Caco-2 (cell line): ENCODE measurements around the gene CHCHD6. TPM values are rescaled to one million over a fixed set of nuclear protein-coding genes. Genes with fewer than 3 reads are reported as not detected.

Source experiments
- BruUV-seq: library from RNA; stranded (reverse); fragments of 400-500 nt; replicated peaks from 2 replicates; lab custom pipeline; 2021; lab: Mats Ljungman, UMichigan
- CTCF ChIA-PET: fragments of 300-600 bp; sonication (Branson Sonifier 250); formaldehyde crosslinking; loops from one replicate; lab custom pipeline; 2022; ENCODE audit warnings: antibody characterized with exemption; lab: Charles Lee
- POLR2A ChIA-PET: fragments of 300-600 bp; sonication (Branson Sonifier 250); formaldehyde crosslinking; loops from one replicate; lab custom pipeline; 2022; ENCODE audit warnings: antibody characterized with exemption; lab: Charles Lee
- DNase-seq, 2 experiments: peaks; one replicate each; pipeline versions ENCODE4 v3.0.0 to v3.0.0-alpha.2; 2020 to 2022
- H3K27me3 ChIP-seq: replicated peaks from 2 replicates; pipeline ENCODE4 v1.6.0; 2011; ENCODE audit warnings: low read length; ENCODE audit not compliant: control insufficient read depth, insufficient read depth
- H3K36me3 ChIP-seq: 2 replicates; pipeline ENCODE4 v1.5.1; 2011; ENCODE audit warnings: low read length; ENCODE audit not compliant: control insufficient read depth, insufficient read depth
- H3K4me1 ChIP-seq: fragments of 250-450 bp; sonication (Bioruptor Pico); 2 replicates; pipeline ENCODE4 v1.5.1; 2020; ENCODE audit warnings: mild to moderate bottlenecking
- H3K4me3 ChIP-seq: 2 replicates; pipeline ENCODE4 v1.5.1; 2011; ENCODE audit warnings: low read depth, mild to moderate bottlenecking, control low read depth, low read length
- H3K9me3 ChIP-seq: fragments of 250-450 bp; sonication (Bioruptor Pico); 2 replicates; pipeline ENCODE4 v1.5.1; 2020; ENCODE audit warnings: mild to moderate bottlenecking, moderate library complexity
- H3K27ac Mint-ChIP-seq: one replicate; pipeline ENCODE4 v1.8.0; 2022; ENCODE audit warnings: mixed read lengths; ENCODE audit not compliant: unreplicated experiment
- H3K27me3 Mint-ChIP-seq: one replicate; pipeline ENCODE4 v1.8.0; 2022; ENCODE audit warnings: mixed read lengths; ENCODE audit not compliant: insufficient read depth, unreplicated experiment
- H3K36me3 Mint-ChIP-seq: one replicate; pipeline ENCODE4 v1.8.0; 2022; ENCODE audit warnings: mild to moderate bottlenecking, mixed read lengths; ENCODE audit not compliant: insufficient read depth, unreplicated experiment
- H3K4me1 Mint-ChIP-seq: one replicate; pipeline ENCODE4 v1.8.0; 2022; ENCODE audit warnings: low read depth, mixed read lengths; ENCODE audit not compliant: unreplicated experiment
- H3K4me3 Mint-ChIP-seq: one replicate; pipeline ENCODE4 v1.8.0; 2022; ENCODE audit warnings: mild to moderate bottlenecking, moderate library complexity, mixed read lengths; ENCODE audit not compliant: unreplicated experiment
- H3K9me3 Mint-ChIP-seq: one replicate; pipeline ENCODE4 v1.8.0; 2022; ENCODE audit warnings: mixed read lengths; ENCODE audit not compliant: unreplicated experiment
- CTCF ChIP-seq, 2 experiments: fragments of 200-600 bp in 1 of 2; IDR thresholded peaks; 1 replicate in 1 of 2; 2 replicates in 1 of 2; pipeline versions ENCODE4 v1.5.1 to v1.8.0; 2011 to 2022; ENCODE audit warnings: antibody characterized with exemption in 1 of 2, control low read depth in 1 of 2, inconsistent platforms in 1 of 2, low read depth in 1 of 2, low read length in 1 of 2, mild to moderate bottlenecking in 1 of 2, moderate library complexity in 1 of 2; ENCODE audit not compliant: insufficient read depth in 1 of 2, severe bottlenecking in 1 of 2, unreplicated experiment in 1 of 2
- intact Hi-C: fragments of 100-400 bp; cut with micrococcal nuclease; formaldehyde crosslinking; loops from one replicate; pipeline ENCODE4 v1.10.0; 2022; ENCODE audit not compliant: unreplicated experiment
- total RNA-seq: library from RNA; stranded (reverse); gene quantifications from 2 replicates; pipeline ENCODE4 v1.2.3, GENCODE V29; 2022

Gene CHCHD6
- total RNA-seq, 1 experiment from 2014 or later: 49.5 TPM

- no peak for DNase-seq
- H3K4me1 Mint-ChIP-seq: no peaks in the 10 kb centered on the region
- no TSS peak for BruUV-seq
- intact Hi-C loops: loop anchor here (10.0 kb wide), 1 partner anchor 782 kb away; no protein-coding TSS in a partner anchor
- Histone ChIP-seq H3K4me1 (no peaks in the 10 kb centered on the region), H3K36me3 (no peaks in the 10 kb centered on the region), H3K27me3 (no peaks in the 10 kb centered on the region), H3K9me3 (peaks cover 7% of the 10 kb centered on the region; the same call in 1 of the 2 replicates), H3K4me3 (no peak overlapping the region)
- ChIA-PET CTCF (no interaction called here), POLR2A (no interaction called here)
- H3K27me3 Mint-ChIP-seq: no peaks in the 10 kb centered on the region
- no peak overlapping the region for H3K27ac Mint-ChIP-seq
- H3K4me3 Mint-ChIP-seq: no peak overlapping the region
- H3K9me3 Mint-ChIP-seq: no peaks in the 10 kb centered on the region
- TF ChIP-seq CTCF (IDR thresholded peaks at IDR 0.05; ENCODE audit: insufficient read depth in 1 of 2, low read depth in 1 of 2, low read length in 1 of 2, severe bottlenecking in 1 of 2, unreplicated experiment in 1 of 2): no peak
- H3K36me3 Mint-ChIP-seq: no peaks in the 10 kb centered on the region
These were observed 31.7 kb upstream of the CHCHD6 start for GRCh38 chr3:126672340-126672739.

GRCh38 chr3:126672741-126673140 lies 31.3 kb upstream of the CHCHD6 start:
- intact Hi-C loops: loop anchor here (10.0 kb wide), 1 partner anchor 782 kb away; no protein-coding TSS in a partner anchor
- CTCF ChIA-PET: no interaction called here
- Histone ChIP-seq H3K9me3 (peaks cover 7% of the 10 kb centered on the region; the same call in 1 of the 2 replicates), H3K4me1 (no peaks in the 10 kb centered on the region), H3K36me3 (no peaks in the 10 kb centered on the region), H3K27me3 (no peaks in the 10 kb centered on the region), H3K4me3 (no peak overlapping the region)
- H3K4me1 Mint-ChIP-seq: no peaks in the 10 kb centered on the region
- no peak overlapping the region for H3K27ac Mint-ChIP-seq
- DNase-seq: no peak
- H3K9me3 Mint-ChIP-seq: no peaks in the 10 kb centered on the region
- no TSS peak for BruUV-seq
- no peaks in the 10 kb centered on the region for H3K27me3 Mint-ChIP-seq
- no peak for TF ChIP-seq CTCF (IDR thresholded peaks at IDR 0.05; ENCODE audit: insufficient read depth in 1 of 2, low read depth in 1 of 2, low read length in 1 of 2, severe bottlenecking in 1 of 2, unreplicated experiment in 1 of 2)
- POLR2A ChIA-PET: no interaction called here
- no peak overlapping the region for H3K4me3 Mint-ChIP-seq
- H3K36me3 Mint-ChIP-seq: no peaks in the 10 kb centered on the region

- Mint-ChIP-seq H3K36me3 (no peaks in the 10 kb centered on the region), H3K27me3 (no peaks in the 10 kb centered on the region), H3K4me1 (peaks cover 7% of the 10 kb centered on the region), H3K4me3 (no peak overlapping the region), H3K9me3 (no peaks in the 10 kb centered on the region), H3K27ac (no peak overlapping the region)
- TF ChIP-seq CTCF (IDR thresholded peaks at IDR 0.05; ENCODE audit: insufficient read depth in 1 of 2, low read depth in 1 of 2, low read length in 1 of 2, severe bottlenecking in 1 of 2, unreplicated experiment in 1 of 2): no peak
- Histone ChIP-seq H3K36me3 (no peaks in the 10 kb centered on the region), H3K9me3 (peaks cover 7% of the 10 kb centered on the region; the same call in 1 of the 2 replicates), H3K4me1 (peaks cover 6% of the 10 kb centered on the region; the same call in 1 of the 2 replicates), H3K4me3 (no peak overlapping the region), H3K27me3 (no peaks in the 10 kb centered on the region; the same call in 1 of the 2 replicates)
- CTCF ChIA-PET: no interaction called here
- BruUV-seq: no TSS peak
- no peak for DNase-seq
- POLR2A ChIA-PET: no interaction called here
- intact Hi-C loops: loop anchor here (10.0 kb wide), 1 partner anchor 778 kb away; no protein-coding TSS in a partner anchor
These were observed 26.9 kb upstream of the CHCHD6 start for GRCh38 chr3:126676919-126677705.
